SU-DHL-6 (cell line): ENCODE results near the gene MST1R.

Source experiments
- CTCF ChIP-seq: fragments of 200-600 bp; sonication (generic); IDR thresholded peaks from one replicate; pipeline ENCODE4 v1.5.1; 2017; ENCODE audit warnings: antibody characterized with exemption, mild to moderate bottlenecking, low read length, moderate library complexity; ENCODE audit not compliant: insufficient read depth, poor library complexity, severe bottlenecking
- EZH2phosphoT487 ChIP-seq: fragments of 200-600 bp; sonication (generic), shearing (Covaris generic); conservative IDR thresholded peaks from 2 replicates; pipeline ENCODE4 v1.6.1; 2018; ENCODE audit warnings: mild to moderate bottlenecking, antibody characterized with exemption, low read length, moderate library complexity, mixed read lengths

GRCh38 chr3:49855662-49856061 is 48.0 kb downstream of the MST1R start:
- TF ChIP-seq CTCF (no peak), EZH2phosphoT487 (no peak)
